ENCODE data around the gene RPS6KA2. TPM values are rescaled to one million over a fixed set of nuclear protein-coding genes. Genes with fewer than 3 reads are reported as not detected.

RPS6KA2 gene
- total RNA-seq, 1 experiment from 2014 or later: 4.1 TPM

DNA sequence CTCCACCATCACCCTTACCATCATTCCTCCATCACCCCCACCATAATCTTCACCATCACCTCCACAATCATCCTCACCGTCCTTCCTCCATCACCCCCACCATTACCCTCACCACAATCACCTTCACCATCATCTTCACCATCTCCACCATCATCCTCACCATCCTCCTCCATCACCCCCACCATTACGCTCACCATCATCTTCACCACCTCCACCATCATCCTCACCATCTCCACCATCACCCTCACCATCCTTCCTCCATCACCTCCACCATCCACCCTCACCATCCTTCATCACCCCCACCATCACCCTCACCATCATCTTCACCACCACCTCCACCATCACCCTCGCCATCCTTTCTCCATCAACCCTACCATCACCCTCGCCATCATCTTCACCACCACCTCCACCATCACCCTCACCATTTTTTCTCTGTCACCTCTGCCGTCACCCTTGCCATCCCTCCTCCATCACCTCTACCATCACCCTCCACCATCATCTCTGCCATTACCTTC lies 211.2 kb downstream of the RPS6KA2 start:
- Histone ChIP-seq H3K9me3 (ENCODE audit: control insufficient read depth, insufficient read depth, low read depth, low read length) (no peaks in the 10 kb centered on the region), H3K27me3 (ENCODE audit: control insufficient read depth, insufficient read depth, low read length) (no peaks in the 10 kb centered on the region), H3K27ac (ENCODE audit: low read length) (no peak overlapping the region), H3K4me1 (ENCODE audit: control insufficient read depth, insufficient read depth, low read length) (no peaks in the 10 kb centered on the region), H3K36me3 (ENCODE audit: control insufficient read depth, insufficient read depth, low read length) (no peaks in the 10 kb centered on the region), H3K4me3 (ENCODE audit: low read depth in 2 of 2, low read length in 2 of 2) (no peak overlapping the region)
- in situ Hi-C loops (cut with HindIII; ENCODE audit: low pct_unique_long_range_greater_than_20kb, low sequenced_read_pairs): no loop called here
- no TSS peak for BruUV-seq (replicated peaks)
- CTCF ChIA-PET: no interaction called here
- POLR2A ChIA-PET: no interaction called here
- DNase-seq (ENCODE audit: low read depth, low spot score) (no peak), ATAC-seq (no peak)
- TF ChIP-seq TCF7L2 (IDR thresholded peaks at IDR 0.05; ENCODE audit: low read depth, low read length) (no peak), POLR2AphosphoS5 (IDR thresholded peaks at IDR 0.05; ENCODE audit: low read depth, low read length) (no peak), SIN3A (IDR thresholded peaks at IDR 0.05; ENCODE audit: borderline replicate concordance, insufficient read depth, low read depth, low read length) (no peak)
- TF ChIP-seq, protein P1, sequence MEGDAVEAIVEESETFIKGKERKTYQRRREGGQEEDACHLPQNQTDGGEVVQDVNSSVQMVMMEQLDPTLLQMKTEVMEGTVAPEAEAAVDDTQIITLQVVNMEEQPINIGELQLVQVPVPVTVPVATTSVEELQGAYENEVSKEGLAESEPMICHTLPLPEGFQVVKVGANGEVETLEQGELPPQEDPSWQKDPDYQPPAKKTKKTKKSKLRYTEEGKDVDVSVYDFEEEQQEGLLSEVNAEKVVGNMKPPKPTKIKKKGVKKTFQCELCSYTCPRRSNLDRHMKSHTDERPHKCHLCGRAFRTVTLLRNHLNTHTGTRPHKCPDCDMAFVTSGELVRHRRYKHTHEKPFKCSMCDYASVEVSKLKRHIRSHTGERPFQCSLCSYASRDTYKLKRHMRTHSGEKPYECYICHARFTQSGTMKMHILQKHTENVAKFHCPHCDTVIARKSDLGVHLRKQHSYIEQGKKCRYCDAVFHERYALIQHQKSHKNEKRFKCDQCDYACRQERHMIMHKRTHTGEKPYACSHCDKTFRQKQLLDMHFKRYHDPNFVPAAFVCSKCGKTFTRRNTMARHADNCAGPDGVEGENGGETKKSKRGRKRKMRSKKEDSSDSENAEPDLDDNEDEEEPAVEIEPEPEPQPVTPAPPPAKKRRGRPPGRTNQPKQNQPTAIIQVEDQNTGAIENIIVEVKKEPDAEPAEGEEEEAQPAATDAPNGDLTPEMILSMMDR (IDR thresholded peaks at IDR 0.05): no peak
- TF ChIP-seq, protein P2, sequence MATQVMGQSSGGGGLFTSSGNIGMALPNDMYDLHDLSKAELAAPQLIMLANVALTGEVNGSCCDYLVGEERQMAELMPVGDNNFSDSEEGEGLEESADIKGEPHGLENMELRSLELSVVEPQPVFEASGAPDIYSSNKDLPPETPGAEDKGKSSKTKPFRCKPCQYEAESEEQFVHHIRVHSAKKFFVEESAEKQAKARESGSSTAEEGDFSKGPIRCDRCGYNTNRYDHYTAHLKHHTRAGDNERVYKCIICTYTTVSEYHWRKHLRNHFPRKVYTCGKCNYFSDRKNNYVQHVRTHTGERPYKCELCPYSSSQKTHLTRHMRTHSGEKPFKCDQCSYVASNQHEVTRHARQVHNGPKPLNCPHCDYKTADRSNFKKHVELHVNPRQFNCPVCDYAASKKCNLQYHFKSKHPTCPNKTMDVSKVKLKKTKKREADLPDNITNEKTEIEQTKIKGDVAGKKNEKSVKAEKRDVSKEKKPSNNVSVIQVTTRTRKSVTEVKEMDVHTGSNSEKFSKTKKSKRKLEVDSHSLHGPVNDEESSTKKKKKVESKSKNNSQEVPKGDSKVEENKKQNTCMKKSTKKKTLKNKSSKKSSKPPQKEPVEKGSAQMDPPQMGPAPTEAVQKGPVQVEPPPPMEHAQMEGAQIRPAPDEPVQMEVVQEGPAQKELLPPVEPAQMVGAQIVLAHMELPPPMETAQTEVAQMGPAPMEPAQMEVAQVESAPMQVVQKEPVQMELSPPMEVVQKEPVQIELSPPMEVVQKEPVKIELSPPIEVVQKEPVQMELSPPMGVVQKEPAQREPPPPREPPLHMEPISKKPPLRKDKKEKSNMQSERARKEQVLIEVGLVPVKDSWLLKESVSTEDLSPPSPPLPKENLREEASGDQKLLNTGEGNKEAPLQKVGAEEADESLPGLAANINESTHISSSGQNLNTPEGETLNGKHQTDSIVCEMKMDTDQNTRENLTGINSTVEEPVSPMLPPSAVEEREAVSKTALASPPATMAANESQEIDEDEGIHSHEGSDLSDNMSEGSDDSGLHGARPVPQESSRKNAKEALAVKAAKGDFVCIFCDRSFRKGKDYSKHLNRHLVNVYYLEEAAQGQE (IDR thresholded peaks at IDR 0.05; ENCODE audit: insufficient read depth in 1 of 2, low read depth in 2 of 2, low read length in 1 of 2): no peak
- intact Hi-C loops (cut with micrococcal nuclease; ENCODE audit: unreplicated experiment): no loop called here

DNA sequence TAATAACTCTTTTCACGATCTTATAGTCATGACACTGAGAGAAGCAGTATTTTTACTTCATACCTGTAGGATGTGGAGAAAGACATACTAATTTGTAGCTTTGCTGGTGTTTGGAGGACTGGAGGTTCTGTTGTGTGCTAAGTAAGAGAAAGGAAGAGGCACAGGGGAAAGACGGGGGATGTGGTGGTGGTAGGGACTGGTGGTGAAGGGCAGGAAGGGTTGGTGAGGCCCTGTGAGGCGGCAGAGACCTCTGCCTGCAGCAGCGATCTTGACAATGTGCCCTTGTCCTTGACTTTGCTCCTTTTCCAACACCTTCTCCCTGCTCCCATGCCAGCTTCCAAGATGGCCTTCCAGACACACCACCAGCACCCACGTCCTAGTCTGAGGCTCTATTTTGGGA lies 211.7 kb downstream of the RPS6KA2 start:
- no TSS peak for BruUV-seq (replicated peaks)
- intact Hi-C loops (cut with micrococcal nuclease; ENCODE audit: unreplicated experiment): no loop called here
- TF ChIP-seq TCF7L2 (IDR thresholded peaks at IDR 0.05; ENCODE audit: low read depth, low read length) (no peak), POLR2AphosphoS5 (IDR thresholded peaks at IDR 0.05; ENCODE audit: low read depth, low read length) (no peak), SIN3A (IDR thresholded peaks at IDR 0.05; ENCODE audit: borderline replicate concordance, insufficient read depth, low read depth, low read length) (no peak)
- TF ChIP-seq, protein P1 (IDR thresholded peaks at IDR 0.05): no peak
- TF ChIP-seq, protein P2 (IDR thresholded peaks at IDR 0.05; ENCODE audit: insufficient read depth in 1 of 2, low read depth in 2 of 2, low read length in 1 of 2): no peak
- ChIA-PET CTCF (no interaction called here), POLR2A (no interaction called here)
- Histone ChIP-seq H3K9me3 (ENCODE audit: control insufficient read depth, insufficient read depth, low read depth, low read length) (no peaks in the 10 kb centered on the region), H3K27me3 (ENCODE audit: control insufficient read depth, insufficient read depth, low read length) (no peaks in the 10 kb centered on the region), H3K4me1 (ENCODE audit: control insufficient read depth, insufficient read depth, low read length) (no peaks in the 10 kb centered on the region), H3K4me3 (ENCODE audit: low read depth in 2 of 2, low read length in 2 of 2) (no peak overlapping the region), H3K36me3 (ENCODE audit: control insufficient read depth, insufficient read depth, low read length) (no peaks in the 10 kb centered on the region), H3K27ac (ENCODE audit: low read length) (no peak overlapping the region)
- DNase-seq (ENCODE audit: low read depth, low spot score) (no peak), ATAC-seq (no peak)
- in situ Hi-C loops (cut with HindIII; ENCODE audit: low pct_unique_long_range_greater_than_20kb, low sequenced_read_pairs): no loop called here

Measured in Panc1 (cell line).